Liver (tissue), 10 donors: ENCODE measurements around the gene MBD6. TPM values are rescaled to one million over a fixed set of nuclear protein-coding genes. Genes with fewer than 3 reads are reported as not detected.

Source experiments
- DNase-seq: peaks from one replicate; pipeline ENCODE4 v3.0.0-alpha.2; 2017; ENCODE audit warnings: low spot score
- H3K27ac ChIP-seq, 2 donors: one replicate each; pipeline ENCODE4 v1.7.0; 2013; ENCODE audit warnings: inconsistent platforms in 2 of 2, low read length in 2 of 2, control low read depth in 1 of 2, low read depth in 1 of 2, mild to moderate bottlenecking in 1 of 2
- H3K27me3 ChIP-seq, 4 donors: one replicate each; pipeline versions ENCODE4 v1.6.1 to v1.7.0; 2013; ENCODE audit warnings: low read length in 3 of 4, inconsistent platforms in 1 of 4, mild to moderate bottlenecking in 1 of 4, moderate library complexity in 1 of 4; ENCODE audit not compliant: control insufficient read depth in 4 of 4, insufficient read depth in 4 of 4
- H3K36me3 ChIP-seq, 4 donors: one replicate each; pipeline versions ENCODE4 v1.6.1 to v1.7.0; 2013; ENCODE audit warnings: low read length in 3 of 4, mild to moderate bottlenecking in 3 of 4, low read depth in 1 of 4, moderate library complexity in 1 of 4; ENCODE audit not compliant: control insufficient read depth in 4 of 4, insufficient read depth in 3 of 4
- H3K4me1 ChIP-seq, 4 donors: one replicate each; pipeline versions ENCODE4 v1.6.1 to v1.7.0; 2013; ENCODE audit warnings: low read length in 3 of 4, mild to moderate bottlenecking in 3 of 4, moderate library complexity in 1 of 4; ENCODE audit not compliant: control insufficient read depth in 4 of 4, insufficient read depth in 4 of 4
- H3K4me3 ChIP-seq, 3 donors: one replicate each; pipeline versions ENCODE4 v1.6.1 to v1.7.0; 2013; ENCODE audit warnings: low read length in 3 of 3, control low read depth in 1 of 3, low read depth in 1 of 3, mild to moderate bottlenecking in 1 of 3
- H3K9ac ChIP-seq, 2 donors: one replicate each; pipeline ENCODE4 v1.7.0; 2013; ENCODE audit warnings: low read length in 2 of 2, mild to moderate bottlenecking in 2 of 2, moderate library complexity in 2 of 2, control low read depth in 1 of 2, low read depth in 1 of 2
- H3K9me3 ChIP-seq, 4 donors: one replicate each; pipeline versions ENCODE4 v1.6.1 to v1.7.0; 2013; ENCODE audit warnings: low read length in 3 of 4; ENCODE audit not compliant: control insufficient read depth in 4 of 4
- GABPA ChIP-seq, 2 donors: IDR thresholded peaks in 1 of 2; conservative IDR thresholded peaks in 1 of 2; 2 replicates each; pipeline ENCODE4 v1.6.1; 2016; ENCODE audit warnings: antibody characterized with exemption in 2 of 2, mild to moderate bottlenecking in 1 of 2, moderate library complexity in 1 of 2
- RAD21 ChIP-seq, 2 donors: IDR thresholded peaks; 2 replicates each; pipeline ENCODE4 v1.6.1; 2016; ENCODE audit warnings: antibody characterized with exemption in 2 of 2, mild to moderate bottlenecking in 2 of 2
- RXRA ChIP-seq, 2 donors: IDR thresholded peaks; 2 replicates each; pipeline ENCODE4 v1.6.1; 2017 to 2018; ENCODE audit warnings: antibody characterized with exemption in 2 of 2, mild to moderate bottlenecking in 1 of 2
- SP1 ChIP-seq: IDR thresholded peaks from 2 replicates; pipeline ENCODE4 v1.6.1; 2018; ENCODE audit warnings: antibody characterized with exemption, mild to moderate bottlenecking
- TAF1 ChIP-seq: conservative IDR thresholded peaks from 2 replicates; pipeline ENCODE4 v1.6.1; 2016; ENCODE audit warnings: antibody characterized with exemption, mild to moderate bottlenecking
- YY1 ChIP-seq: IDR thresholded peaks from 2 replicates; pipeline ENCODE4 v1.6.1; 2016; ENCODE audit warnings: antibody characterized with exemption, mild to moderate bottlenecking
- WGBS: extraction: QIAGEN DNeasy Blood & Tissue Kit; methylation state at CpG from one replicate; pipeline ENCODE4 v1.1.7; 2013; 5-methylcytosine and 5-hydroxymethylcytosine counted together
- polyA plus RNA-seq, 2 donors: library from polyadenylated mRNA; stranded (reverse) in 1 of 2; unstranded in 1 of 2; fragments of 200-250 nt in 1 of 2; fragments of >200 nt in 1 of 2; fragmentation: Nextera tagmentation in 1 of 2; extraction: Ambion mirVana in 1 of 2; gene quantifications; one replicate each; pipeline versions ENCODE4 v1.2.1 to v1.2.3, GENCODE V29; 2013 to 2015
- small RNA-seq: library from RNA; depleted of rRNA; stranded (forward); fragments of <200 nt; gene quantifications from one replicate; pipeline ENCODE3, GENCODE V24; 2014
- total RNA-seq, 2 donors: library from RNA; depleted of rRNA; stranded (reverse); fragments of >200 nt; gene quantifications; one replicate each; pipeline ENCODE4 v1.2.3, GENCODE V29; 2014
- TF ChIP-seq, protein P1 (sequence below): fragments of 150-350 bp; IDR thresholded peaks from 2 replicates; pipeline ENCODE4 v1.5.1; 2017; ENCODE audit warnings: improper control_type of control experiment, low read depth, low read length; ENCODE audit not compliant: missing input control
- TF ChIP-seq, protein P2 (sequence below): IDR thresholded peaks from 2 replicates; pipeline ENCODE4 v1.6.1; 2016; ENCODE audit warnings: antibody characterized with exemption
- donor health status: healthy.
- donor health status: healthy.
- donor health status: healthy.
- donor health status: healthy.
- donor health status: healthy.

MBD6 gene
- total and polyA plus RNA-seq, 4 donors: 9.9 to 20.2 (median 14.9) TPM

DNA sequence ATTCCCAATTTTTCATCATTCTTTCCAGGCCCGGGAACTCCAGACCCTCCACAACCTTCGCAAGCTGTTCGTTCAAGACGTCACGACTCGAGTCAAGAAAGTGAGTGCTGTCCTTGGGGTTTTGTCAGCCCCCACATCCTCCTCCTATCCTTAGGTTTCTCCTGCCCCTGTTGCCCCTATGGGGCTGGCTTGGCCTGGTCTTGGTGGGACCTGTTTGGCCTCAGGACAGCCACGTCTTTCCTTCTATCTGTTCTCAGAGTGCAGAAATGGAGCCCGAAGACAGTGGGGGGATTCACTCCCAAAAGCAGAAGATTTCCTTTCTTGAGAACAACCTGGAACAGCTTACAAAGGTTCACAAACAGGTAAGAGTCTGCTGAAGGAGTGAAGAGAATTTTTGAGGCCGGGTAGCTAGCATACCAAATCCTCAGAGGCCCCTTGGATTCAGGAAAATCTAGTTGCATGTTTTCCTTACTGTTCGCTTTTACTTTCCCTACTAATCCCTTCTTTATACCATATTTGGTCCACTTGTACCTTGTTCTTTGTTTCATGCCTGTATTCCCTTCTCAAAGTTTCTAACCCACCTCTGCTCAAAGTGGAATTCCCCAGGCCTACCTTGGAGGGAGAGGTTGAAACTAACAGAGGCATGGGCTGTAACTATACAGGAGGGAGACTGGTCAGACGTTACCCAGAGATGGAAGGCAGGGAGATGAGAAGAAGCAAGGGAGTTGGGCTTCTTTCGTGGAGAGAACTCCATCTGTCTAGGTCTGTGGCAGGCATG is 55.5 kb downstream of the MBD6 start:
- no peaks in the 10 kb centered on the region for H3K9me3 ChIP-seq
- TF ChIP-seq RXRA (IDR thresholded peaks at IDR 0.05) (no peak), YY1 (no peak), RAD21 (IDR thresholded peaks at IDR 0.05) (no peak), GABPA (IDR thresholded peaks at IDR 0.05 in 1 of 2, conservative IDR thresholded peaks at IDR 0.05 in 1 of 2) (no peak)
- TF ChIP-seq, protein P1, sequence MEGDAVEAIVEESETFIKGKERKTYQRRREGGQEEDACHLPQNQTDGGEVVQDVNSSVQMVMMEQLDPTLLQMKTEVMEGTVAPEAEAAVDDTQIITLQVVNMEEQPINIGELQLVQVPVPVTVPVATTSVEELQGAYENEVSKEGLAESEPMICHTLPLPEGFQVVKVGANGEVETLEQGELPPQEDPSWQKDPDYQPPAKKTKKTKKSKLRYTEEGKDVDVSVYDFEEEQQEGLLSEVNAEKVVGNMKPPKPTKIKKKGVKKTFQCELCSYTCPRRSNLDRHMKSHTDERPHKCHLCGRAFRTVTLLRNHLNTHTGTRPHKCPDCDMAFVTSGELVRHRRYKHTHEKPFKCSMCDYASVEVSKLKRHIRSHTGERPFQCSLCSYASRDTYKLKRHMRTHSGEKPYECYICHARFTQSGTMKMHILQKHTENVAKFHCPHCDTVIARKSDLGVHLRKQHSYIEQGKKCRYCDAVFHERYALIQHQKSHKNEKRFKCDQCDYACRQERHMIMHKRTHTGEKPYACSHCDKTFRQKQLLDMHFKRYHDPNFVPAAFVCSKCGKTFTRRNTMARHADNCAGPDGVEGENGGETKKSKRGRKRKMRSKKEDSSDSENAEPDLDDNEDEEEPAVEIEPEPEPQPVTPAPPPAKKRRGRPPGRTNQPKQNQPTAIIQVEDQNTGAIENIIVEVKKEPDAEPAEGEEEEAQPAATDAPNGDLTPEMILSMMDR: no peak
- TF ChIP-seq, protein P2, sequence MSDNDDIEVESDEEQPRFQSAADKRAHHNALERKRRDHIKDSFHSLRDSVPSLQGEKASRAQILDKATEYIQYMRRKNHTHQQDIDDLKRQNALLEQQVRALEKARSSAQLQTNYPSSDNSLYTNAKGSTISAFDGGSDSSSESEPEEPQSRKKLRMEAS: no peak
- H3K4me1 ChIP-seq: peaks cover 0 to under 1% (median 0%) of the 10 kb centered on the region in 4 donors
- no peak overlapping the region for H3K9ac ChIP-seq
- no peak overlapping the region for H3K27ac ChIP-seq
- no peaks in the 10 kb centered on the region for H3K36me3 ChIP-seq
- H3K27me3 ChIP-seq: no peaks in the 10 kb centered on the region
- H3K4me3 ChIP-seq: no peak overlapping the region
- WGBS: 87% methylated on average over 12 of the region's 12 CpGs
- DNase-seq: no peak

DNA sequence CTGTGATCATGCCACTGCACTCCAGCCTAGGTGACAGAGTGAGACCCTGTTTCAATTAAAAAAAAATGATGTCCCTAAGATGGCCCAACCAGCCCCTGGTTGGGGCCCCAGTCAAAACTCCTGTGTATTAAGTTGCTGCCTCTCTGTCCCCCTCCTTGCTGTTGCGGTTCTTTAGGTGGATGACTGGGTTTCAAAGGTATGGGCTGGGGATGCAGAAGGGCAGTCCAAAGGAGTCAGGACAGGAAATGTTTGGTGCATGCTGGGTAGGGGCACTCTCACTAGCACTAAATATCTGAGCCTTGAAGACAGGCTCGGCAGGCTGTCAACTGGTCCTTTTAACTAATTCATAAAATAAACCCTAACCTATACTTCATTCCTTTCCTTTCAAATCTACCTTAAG is 56.4 kb downstream of the MBD6 start:
- Histone ChIP-seq H3K4me1 (peaks cover 0 to 2% (median 0%) of the 10 kb centered on the region in 4 donors), H3K36me3 (no peaks in the 10 kb centered on the region), H3K9me3 (no peaks in the 10 kb centered on the region), H3K27me3 (no peaks in the 10 kb centered on the region), H3K27ac (no peak overlapping the region), H3K4me3 (no peak overlapping the region), H3K9ac (no peak overlapping the region)
- TF ChIP-seq YY1: no peak
- TF ChIP-seq TAF1: no peak
- TF ChIP-seq, protein P1: no peak
- no peak for TF ChIP-seq SP1
- WGBS: 89% methylated on average over 2 of the region's 2 CpGs
- DNase-seq: no peak

Small RNAs within 50 kb of the gene (small RNA-seq; reads per million reads assigned to genes)
- gene MIR616: not detected

Other genes starting within 250 kb of the MBD6 start
- gene R3HDM2, start 91.8 kb upstream of the MBD6 start, total RNA-seq: 10 to 100 TPM in 1 of 2 donors, 1 to 10 TPM in 1; 7.4 to 28.9 TPM
- 10 to 100 TPM; 11.2 to 19.0 TPM for gene R3HDM2, start 91.8 kb upstream of the MBD6 start, polyA plus RNA-seq
- gene INHBC, start 88.0 kb upstream of the MBD6 start, total RNA-seq: 100 to 1,000 TPM in 1 of 2 donors, 1 to 10 TPM in 1; 2.8 to 102 TPM
- gene INHBC, start 88.0 kb upstream of the MBD6 start, polyA plus RNA-seq: 100 to 1,000 TPM in 1 of 2 donors, 10 to 100 TPM in 1; 71.0 to 134 TPM
- 100 to 1,000 TPM in 1 of 2 donors, 10 to 100 TPM in 1; 17.6 to 181 TPM for gene INHBE, start 67.5 kb upstream of the MBD6 start, total RNA-seq
- 100 to 1,000 TPM in 1 of 2 donors, 10 to 100 TPM in 1; 82.5 to 137 TPM for gene INHBE, start 67.5 kb upstream of the MBD6 start, polyA plus RNA-seq
- under 1 TPM; 0.09 to 0.25 TPM for gene GLI1, start 63.0 kb upstream of the MBD6 start, total RNA-seq
- under 1 TPM; 0.23 to 0.44 TPM for gene GLI1, start 63.0 kb upstream of the MBD6 start, polyA plus RNA-seq
- gene ARHGAP9, start 43.0 kb upstream of the MBD6 start, total RNA-seq: 10 to 100 TPM in 1 of 2 donors, 1 to 10 TPM in 1; 7.7 to 12.0 TPM
- 1 to 10 TPM; 3.0 to 6.5 TPM for gene ARHGAP9, start 43.0 kb upstream of the MBD6 start, polyA plus RNA-seq
- 10 to 100 TPM; 45.0 to 83.3 TPM for gene MARS1, start 34.8 kb upstream of the MBD6 start, total RNA-seq
- gene MARS1, start 34.8 kb upstream of the MBD6 start, polyA plus RNA-seq: 10 to 100 TPM; 43.9 to 66.9 TPM
- gene DDIT3, start 2.3 kb upstream of the MBD6 start, total RNA-seq: 10 to 100 TPM in 1 of 2 donors, 1 to 10 TPM in 1; 4.7 to 12.6 TPM
- 10 to 100 TPM; 19.9 to 30.2 TPM for gene DDIT3, start 2.3 kb upstream of the MBD6 start, polyA plus RNA-seq
- 10 to 100 TPM; 28.5 to 33.2 TPM for gene DCTN2, start 24.4 kb downstream of the MBD6 start, total RNA-seq
- gene DCTN2, start 24.4 kb downstream of the MBD6 start, polyA plus RNA-seq: 10 to 100 TPM; 29.2 to 66.6 TPM
- gene KIF5A, start 27.2 kb downstream of the MBD6 start, total RNA-seq: under 1 TPM in 1 of 2 donors, not detected in 1; 0.42 TPM
- under 1 TPM in 1 of 2 donors, not detected in 1; 0.01 TPM for gene KIF5A, start 27.2 kb downstream of the MBD6 start, polyA plus RNA-seq
- 10 to 100 TPM in 1 of 2 donors, 1 to 10 TPM in 1; 6.5 to 11.9 TPM for gene PIP4K2C, start 68.4 kb downstream of the MBD6 start, total RNA-seq
- gene PIP4K2C, start 68.4 kb downstream of the MBD6 start, polyA plus RNA-seq: 10 to 100 TPM in 1 of 2 donors, 1 to 10 TPM in 1; 7.1 to 11.7 TPM
- 1 to 10 TPM; 1.1 to 3.2 TPM for gene DTX3, start 82.0 kb downstream of the MBD6 start, total RNA-seq
- 1 to 10 TPM; 1.1 to 1.7 TPM for gene DTX3, start 82.0 kb downstream of the MBD6 start, polyA plus RNA-seq
- 1 to 10 TPM; 2.0 to 2.3 TPM for gene ARHGEF25, start 88.6 kb downstream of the MBD6 start, total RNA-seq
- 1 to 10 TPM in 1 of 2 donors, under 1 TPM in 1; 0.57 to 1.8 TPM for gene ARHGEF25, start 88.6 kb downstream of the MBD6 start, polyA plus RNA-seq
- under 1 TPM in 1 of 2 donors, not detected in 1; 0.25 TPM for gene B4GALNT1, start 110.4 kb downstream of the MBD6 start, total RNA-seq
- under 1 TPM; 0.11 to 0.30 TPM for gene B4GALNT1, start 110.4 kb downstream of the MBD6 start, polyA plus RNA-seq
- 100 to 1,000 TPM; 136 to 357 TPM for gene OS9, start 171.3 kb downstream of the MBD6 start, total RNA-seq
- 100 to 1,000 TPM; 153 to 280 TPM for gene OS9, start 171.3 kb downstream of the MBD6 start, polyA plus RNA-seq
- 1 to 10 TPM; 1.0 to 1.7 TPM for gene AGAP2, start 215.9 kb downstream of the MBD6 start, total RNA-seq
- under 1 TPM; 0.18 to 0.28 TPM for gene AGAP2, start 215.9 kb downstream of the MBD6 start, polyA plus RNA-seq
- gene TSPAN31, start 222.2 kb downstream of the MBD6 start, total RNA-seq: 10 to 100 TPM; 26.9 to 39.4 TPM
- 10 to 100 TPM; 16.9 to 22.3 TPM for gene TSPAN31, start 222.2 kb downstream of the MBD6 start, polyA plus RNA-seq
- gene CDK4, start 229.5 kb downstream of the MBD6 start, total RNA-seq: 10 to 100 TPM; 28.1 to 69.1 TPM
- gene CDK4, start 229.5 kb downstream of the MBD6 start, polyA plus RNA-seq: 10 to 100 TPM; 36.6 to 39.9 TPM
- 1 to 10 TPM; 1.9 to 2.4 TPM for gene MARCHF9, start 232.3 kb downstream of the MBD6 start, total RNA-seq
- 1 to 10 TPM; 1.1 to 3.0 TPM for gene MARCHF9, start 232.3 kb downstream of the MBD6 start, polyA plus RNA-seq
- gene CYP27B1, start 244.3 kb downstream of the MBD6 start, total RNA-seq: 1 to 10 TPM in 1 of 2 donors, under 1 TPM in 1; 0.05 to 1.6 TPM
- under 1 TPM; 0.06 to 0.28 TPM for gene CYP27B1, start 244.3 kb downstream of the MBD6 start, polyA plus RNA-seq
- gene METTL1, start 249.3 kb downstream of the MBD6 start, total RNA-seq: 1 to 10 TPM; 2.8 to 3.8 TPM
- gene METTL1, start 249.3 kb downstream of the MBD6 start, polyA plus RNA-seq: 10 to 100 TPM; 10.3 to 11.2 TPM
- 1 to 10 TPM; 2.2 to 6.4 TPM for gene EEF1AKMT3, start 249.8 kb downstream of the MBD6 start, total RNA-seq
- gene EEF1AKMT3, start 249.8 kb downstream of the MBD6 start, polyA plus RNA-seq: 1 to 10 TPM; 1.5 to 2.0 TPM